Heart left ventricle (tissue), 16 donors: ENCODE measurements around the gene TNFSF4. TPM values are rescaled to one million over a fixed set of nuclear protein-coding genes. Genes with fewer than 3 reads are reported as not detected.

ENCODE experiments used
- ATAC-seq, 4 donors: fragments of 200-7000 bp; cut with Tn5 transposase; one replicate each; pipeline ENCODE4 v1.9.1; 2020 to 2022; ENCODE audit warnings: moderate library complexity in 4 of 4, mild to moderate bottlenecking in 3 of 4, moderate number of reproducible peaks in 1 of 4
- DNase-seq, 5 donors: peaks; one replicate each; pipeline ENCODE4 v3.0.0-alpha.2; 2020
- H3K27ac ChIP-seq, 12 donors: fragments of 200-600 bp; sonication (generic) in 4 of 12; one replicate each; pipeline versions ENCODE4 v1.5.0 to v1.8.0; 2016 to 2022; ENCODE audit warnings: mild to moderate bottlenecking in 2 of 12
- H3K27me3 ChIP-seq, 9 donors: fragments of 200-600 bp; sonication (generic) in 2 of 9; one replicate each; pipeline versions ENCODE4 v1.5.1 to v1.8.0; 2016 to 2022; ENCODE audit warnings: mild to moderate bottlenecking in 3 of 9
- H3K36me3 ChIP-seq, 9 donors: fragments of 200-600 bp; sonication (generic) in 2 of 9; one replicate each; pipeline versions ENCODE4 v1.5.0 to v1.8.0; 2018 to 2022; ENCODE audit warnings: mild to moderate bottlenecking in 2 of 9
- H3K4me1 ChIP-seq, 12 donors: fragments of 200-600 bp; sonication (generic) in 4 of 12; one replicate each; pipeline versions ENCODE4 v1.5.0 to v1.8.0; 2016 to 2022; ENCODE audit warnings: mild to moderate bottlenecking in 3 of 12
- H3K4me3 ChIP-seq, 12 donors: fragments of 200-600 bp; sonication (generic) in 4 of 12; one replicate each; pipeline versions ENCODE4 v1.5.0 to v1.8.0; 2017 to 2022; ENCODE audit warnings: mild to moderate bottlenecking in 9 of 12, moderate library complexity in 4 of 12
- H3K9me3 ChIP-seq, 12 donors: fragments of 200-600 bp; sonication (generic) in 4 of 12; one replicate each; pipeline versions ENCODE4 v1.5.0 to v1.8.0; 2016 to 2022; ENCODE audit warnings: mild to moderate bottlenecking in 1 of 12
- POLR2A ChIP-seq, 2 donors: fragments of 450-650 bp; IDR thresholded peaks; one replicate each; pipeline ENCODE4 v1.6.1; 2017; ENCODE audit warnings: antibody characterized with exemption in 2 of 2, mild to moderate bottlenecking in 2 of 2, moderate library complexity in 2 of 2
- WGBS, 4 donors: extraction: QIAGEN DNeasy Blood & Tissue Kit in 2 of 4; methylation state at CpG; one replicate each; pipeline versions ENCODE4 v1.1.5 to v1.1.7; 2013 to 2018; 5-methylcytosine and 5-hydroxymethylcytosine counted together
- intact Hi-C, 10 donors: fragments of 100-400 bp; cut with DNase I; formaldehyde crosslinking; loops; one replicate each; pipeline versions ENCODE4 v1.11.1 to v1.14.2; 2022
- polyA plus RNA-seq, 2 donors: library from polyadenylated mRNA; stranded (reverse); fragments of 200-250 nt; gene quantifications; one replicate each; pipeline ENCODE4 v1.2.3, GENCODE V29; 2013
- total RNA-seq, 9 donors: library from RNA; depleted of rRNA in 2 of 9; stranded (reverse); fragments of >200 nt in 2 of 9; fragmentation: NEBNext Ultra II Directional in 3 of 9; extraction: Animal tissue kit (Norgen Biotek cat#: 25700) in 3 of 9; gene quantifications; one replicate each; pipeline versions ENCODE4 v1.1.0 to v1.2.4, GENCODE V29; 2016 to 2023
- TF ChIP-seq, protein P1 (sequence below), 12 donors: fragments of 200-600 bp; sonication (generic) in 4 of 12; IDR thresholded peaks; one replicate each; pipeline versions ENCODE4 v1.5.0 to v1.8.0; 2018 to 2022; ENCODE audit warnings: antibody characterized with exemption in 12 of 12, mild to moderate bottlenecking in 5 of 12
- donor health status: ischemic (EF 13 %, LVEDD 7.1; RV severe dilation, severe dysfunction).
- donor health status: healthy with polysubstance abuse.
- donor health status: DM: no; HTN: yes; CAD: no.
- donor health status: DM: no; HTN: no; CAD: no.
- donor health status: ischemic (EF 25% LVEDD 6.9; RV normal size, moderate dysfunction).
- donor health status: ischemic (EF 25% LVEDD 5.7; RV mildly dilated, moderate dysfunction).
- donor health status: healthy.
- donor health status: DM: yes; HTN: yes; CAD: no.
- donor health status: ischemic (EF 35%, LVEDD 5.7; RV mildly dilated, moderate dysfunction).
- donor health status: nonischemic (EF 11% LVEDD 7.7; RV severe dilation, severe dysfunction).
- donor health status: DM: yes; HTN: yes; CAD: no.
- donor health status: PGD.
- donor health status: ischemic (EF 29% LVEDD 5.4; RV normal size, mild dysfunction).
- donor health status: nonischemic (EF 23%, LVEDD 6.1; RV moderate dilation, normal function).

The TNFSF4 gene
- total and polyA plus RNA-seq, 11 donors, result 0.19 to 1.6 (median 0.60) TPM

DNA sequence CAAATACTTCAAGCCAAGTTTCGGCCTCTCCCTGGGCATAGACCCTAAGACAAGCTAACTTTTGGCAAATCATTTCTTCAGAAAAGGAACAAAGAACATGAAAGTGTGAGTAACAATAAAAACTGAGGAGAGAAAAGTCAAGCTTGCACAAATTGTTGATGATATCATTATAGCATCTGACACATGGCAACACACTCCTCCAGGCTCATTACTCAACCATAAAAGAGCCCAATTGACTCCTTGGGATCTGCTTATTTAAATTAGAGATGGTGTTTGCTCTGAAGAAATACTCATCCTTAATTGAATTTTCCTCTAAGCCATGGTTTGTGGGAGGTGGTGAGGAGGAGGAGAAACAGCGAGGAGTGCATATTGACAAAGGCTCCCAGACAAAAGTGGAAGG lies 54.5 kb downstream of the TNFSF4 start:
- H3K9me3 ChIP-seq, result no peaks in the 10 kb centered on the region
- TF ChIP-seq, protein P1, sequence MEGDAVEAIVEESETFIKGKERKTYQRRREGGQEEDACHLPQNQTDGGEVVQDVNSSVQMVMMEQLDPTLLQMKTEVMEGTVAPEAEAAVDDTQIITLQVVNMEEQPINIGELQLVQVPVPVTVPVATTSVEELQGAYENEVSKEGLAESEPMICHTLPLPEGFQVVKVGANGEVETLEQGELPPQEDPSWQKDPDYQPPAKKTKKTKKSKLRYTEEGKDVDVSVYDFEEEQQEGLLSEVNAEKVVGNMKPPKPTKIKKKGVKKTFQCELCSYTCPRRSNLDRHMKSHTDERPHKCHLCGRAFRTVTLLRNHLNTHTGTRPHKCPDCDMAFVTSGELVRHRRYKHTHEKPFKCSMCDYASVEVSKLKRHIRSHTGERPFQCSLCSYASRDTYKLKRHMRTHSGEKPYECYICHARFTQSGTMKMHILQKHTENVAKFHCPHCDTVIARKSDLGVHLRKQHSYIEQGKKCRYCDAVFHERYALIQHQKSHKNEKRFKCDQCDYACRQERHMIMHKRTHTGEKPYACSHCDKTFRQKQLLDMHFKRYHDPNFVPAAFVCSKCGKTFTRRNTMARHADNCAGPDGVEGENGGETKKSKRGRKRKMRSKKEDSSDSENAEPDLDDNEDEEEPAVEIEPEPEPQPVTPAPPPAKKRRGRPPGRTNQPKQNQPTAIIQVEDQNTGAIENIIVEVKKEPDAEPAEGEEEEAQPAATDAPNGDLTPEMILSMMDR (IDR thresholded peaks at IDR 0.05), result no peak
- TF ChIP-seq POLR2A (IDR thresholded peaks at IDR 0.05), result no peak
- intact Hi-C loops, result no loop called here
- WGBS, 4 donors, result 90 to 94% (median 92%) methylated on average over 2 of the region's 2 CpGs
- H3K36me3 ChIP-seq, result no peaks in the 10 kb centered on the region
- no peak for DNase-seq
- no peak overlapping the region for H3K4me3 ChIP-seq
- H3K4me1 ChIP-seq, result no peaks in the 10 kb centered on the region
- ATAC-seq, result no peak
- no peaks in the 10 kb centered on the region for H3K27me3 ChIP-seq
- H3K27ac ChIP-seq, result no peak overlapping the region

DNA sequence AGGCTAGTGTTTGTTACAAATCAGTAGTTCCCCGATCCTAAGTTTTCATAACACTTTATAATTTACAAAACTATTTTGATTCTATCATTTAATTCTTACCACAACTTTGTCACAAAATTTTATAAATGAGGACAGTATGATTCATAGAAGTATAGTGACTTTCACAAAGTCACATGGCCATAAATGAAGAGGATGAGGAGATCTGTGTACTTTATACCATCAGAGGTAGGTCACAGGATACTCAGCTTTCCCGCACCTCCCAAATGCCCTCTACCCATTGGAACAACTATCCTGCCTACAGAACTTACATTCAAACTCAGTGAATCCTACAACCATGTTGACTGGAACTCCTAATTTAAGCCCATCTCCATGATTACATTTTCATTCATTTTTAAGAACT lies 56.3 kb downstream of the TNFSF4 start:
- H3K9me3 ChIP-seq, result peaks cover 0 to 17% (median 0%) of the 10 kb centered on the region in 12 donors
- H3K4me1 ChIP-seq, result no peaks in the 10 kb centered on the region
- no peaks in the 10 kb centered on the region for H3K27me3 ChIP-seq
- TF ChIP-seq, protein P1 (IDR thresholded peaks at IDR 0.05), result no peak
- TF ChIP-seq POLR2A (IDR thresholded peaks at IDR 0.05), result no peak
- no peak for ATAC-seq
- intact Hi-C loops, result no loop called here
- 50 to 96% (median 85%) methylated on average over 2 of the region's 2 CpGs for WGBS, 4 donors
- H3K4me3 ChIP-seq, result no peak overlapping the region
- no peak overlapping the region for H3K27ac ChIP-seq
- H3K36me3 ChIP-seq, result no peaks in the 10 kb centered on the region
- DNase-seq, result no peak

DNA sequence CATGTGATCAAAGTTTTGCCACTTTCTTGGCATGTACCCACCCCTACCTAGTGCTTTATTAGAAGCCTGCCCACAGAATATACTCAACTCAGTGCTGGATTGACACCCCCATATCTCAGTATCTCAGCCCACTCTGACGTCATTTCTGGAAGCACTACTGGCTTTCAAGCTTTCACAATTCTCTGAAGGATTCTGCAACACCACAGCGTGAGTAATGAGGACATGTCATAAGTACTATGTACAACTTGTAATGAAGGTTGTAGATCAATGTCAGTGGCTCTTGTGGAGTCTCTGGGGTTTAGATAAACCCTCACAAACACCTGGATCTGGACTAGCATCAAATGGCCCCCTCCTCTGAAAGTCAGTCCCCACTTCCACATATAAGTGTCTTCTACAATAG lies 57.2 kb downstream of the TNFSF4 start:
- WGBS, 4 donors, result 43 to 73% (median 63%) methylated on average over 2 of the region's 2 CpGs
- Histone ChIP-seq H3K4me3 (no peak overlapping the region), H3K27me3 (no peaks in the 10 kb centered on the region), H3K27ac (no peak overlapping the region), H3K4me1 (no peaks in the 10 kb centered on the region), H3K36me3 (no peaks in the 10 kb centered on the region), H3K9me3 (peaks cover 0 to 26% (median 3%) of the 10 kb centered on the region in 12 donors)
- no peak for DNase-seq
- ATAC-seq, result peak in 2 of 4 donors; percentile 54 to 71
- intact Hi-C loops, result no loop called here
- TF ChIP-seq, protein P1 (IDR thresholded peaks at IDR 0.05), result no peak
- TF ChIP-seq POLR2A (IDR thresholded peaks at IDR 0.05), result no peak

DNA sequence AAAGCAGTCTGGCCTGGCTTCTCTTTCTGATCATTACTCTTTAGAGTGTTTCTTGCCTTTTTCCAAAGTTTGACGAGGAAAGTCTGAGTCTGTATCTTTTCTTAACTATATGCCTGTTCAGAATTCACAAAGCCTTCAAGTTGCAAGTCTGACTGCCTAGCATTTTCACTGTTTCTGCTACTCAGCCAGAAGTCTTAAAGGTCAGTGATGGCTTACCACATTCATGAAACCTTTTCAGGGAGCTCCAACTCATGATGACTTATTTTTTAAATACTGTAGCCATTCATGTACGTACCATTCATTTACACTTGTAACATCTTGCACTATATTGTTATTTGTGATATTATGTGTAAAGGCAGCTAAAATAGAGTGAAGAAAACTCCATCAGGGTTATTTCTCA lies 58.2 kb downstream of the TNFSF4 start:
- H3K36me3 ChIP-seq, result no peaks in the 10 kb centered on the region
- ATAC-seq (no peak), DNase-seq (no peak)
- intact Hi-C loops, result no loop called here
- peaks cover 0 to 33% (median 4%) of the 10 kb centered on the region in 12 donors for H3K9me3 ChIP-seq
- H3K4me1 ChIP-seq, result no peaks in the 10 kb centered on the region
- H3K4me3 ChIP-seq, result no peak overlapping the region
- no peaks in the 10 kb centered on the region for H3K27me3 ChIP-seq
- 88 to 94% (median 90%) methylated on average over 2 of the region's 2 CpGs for WGBS, 4 donors
- H3K27ac ChIP-seq, result no peak overlapping the region
- TF ChIP-seq, protein P1 (IDR thresholded peaks at IDR 0.05), result no peak
- no peak for TF ChIP-seq POLR2A (IDR thresholded peaks at IDR 0.05)
